HUES64 (cell line): ENCODE data around the gene SCNN1B. TPM values are rescaled to one million over a fixed set of nuclear protein-coding genes. Genes with fewer than 3 reads are reported as not detected.
A peak's percentile ranks its signal among the peaks of the same experiment; 100 is the strongest.
"Not testable (repeated sequence)": the region's sequence is repeated elsewhere in the genome, so short reads cannot be mapped to it uniquely, and the experiment has no call there.

Experiments
- H3K27ac ChIP-seq: 2 replicates; pipeline ENCODE4 v1.7.0; 2013; ENCODE audit warnings: low read depth, low read length, inconsistent platforms
- H3K27me3 ChIP-seq: 2 replicates; pipeline ENCODE4 v1.6.1; 2013; ENCODE audit warnings: mild to moderate bottlenecking, low read length; ENCODE audit not compliant: insufficient read depth
- H3K36me3 ChIP-seq: 2 replicates; pipeline ENCODE4 v1.6.1; 2013; ENCODE audit warnings: mild to moderate bottlenecking, low read length; ENCODE audit not compliant: insufficient read depth
- H3K4me1 ChIP-seq: 2 replicates; pipeline ENCODE4 v1.6.1; 2013; ENCODE audit warnings: mild to moderate bottlenecking, low read length, moderate library complexity; ENCODE audit not compliant: insufficient read depth
- H3K4me3 ChIP-seq: 2 replicates; pipeline ENCODE4 v1.5.1; 2013; ENCODE audit warnings: mild to moderate bottlenecking, low read length, moderate library complexity
- H3K9ac ChIP-seq: 2 replicates; pipeline ENCODE4 v1.6.1; 2013; ENCODE audit warnings: mild to moderate bottlenecking, low read depth, low read length
- H3K9me3 ChIP-seq: 2 replicates; pipeline ENCODE4 v1.6.1; 2013; ENCODE audit warnings: low read depth, low read length; ENCODE audit not compliant: insufficient read depth
- WGBS: fragments of 150-250, 120-280 bp; methylation state at CpG from one replicate; pipeline ENCODE4 v1.1.7; 2013; ENCODE audit warnings: missing lambda C conversion rate; 5-methylcytosine and 5-hydroxymethylcytosine counted together
- polyA plus RNA-seq, 2 experiments: library from polyadenylated mRNA; stranded (reverse); fragments of 50-300 nt; gene quantifications; one replicate each; pipeline ENCODE4 v1.2.3, GENCODE V29; 2013

SCNN1B gene, protein sequence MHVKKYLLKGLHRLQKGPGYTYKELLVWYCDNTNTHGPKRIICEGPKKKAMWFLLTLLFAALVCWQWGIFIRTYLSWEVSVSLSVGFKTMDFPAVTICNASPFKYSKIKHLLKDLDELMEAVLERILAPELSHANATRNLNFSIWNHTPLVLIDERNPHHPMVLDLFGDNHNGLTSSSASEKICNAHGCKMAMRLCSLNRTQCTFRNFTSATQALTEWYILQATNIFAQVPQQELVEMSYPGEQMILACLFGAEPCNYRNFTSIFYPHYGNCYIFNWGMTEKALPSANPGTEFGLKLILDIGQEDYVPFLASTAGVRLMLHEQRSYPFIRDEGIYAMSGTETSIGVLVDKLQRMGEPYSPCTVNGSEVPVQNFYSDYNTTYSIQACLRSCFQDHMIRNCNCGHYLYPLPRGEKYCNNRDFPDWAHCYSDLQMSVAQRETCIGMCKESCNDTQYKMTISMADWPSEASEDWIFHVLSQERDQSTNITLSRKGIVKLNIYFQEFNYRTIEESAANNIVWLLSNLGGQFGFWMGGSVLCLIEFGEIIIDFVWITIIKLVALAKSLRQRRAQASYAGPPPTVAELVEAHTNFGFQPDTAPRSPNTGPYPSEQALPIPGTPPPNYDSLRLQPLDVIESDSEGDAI
- 0.30 TPM for polyA plus RNA-seq (2013, experiment 1 of 2)
- polyA plus RNA-seq (2013, experiment 2 of 2) = 0.19 TPM

DNA sequence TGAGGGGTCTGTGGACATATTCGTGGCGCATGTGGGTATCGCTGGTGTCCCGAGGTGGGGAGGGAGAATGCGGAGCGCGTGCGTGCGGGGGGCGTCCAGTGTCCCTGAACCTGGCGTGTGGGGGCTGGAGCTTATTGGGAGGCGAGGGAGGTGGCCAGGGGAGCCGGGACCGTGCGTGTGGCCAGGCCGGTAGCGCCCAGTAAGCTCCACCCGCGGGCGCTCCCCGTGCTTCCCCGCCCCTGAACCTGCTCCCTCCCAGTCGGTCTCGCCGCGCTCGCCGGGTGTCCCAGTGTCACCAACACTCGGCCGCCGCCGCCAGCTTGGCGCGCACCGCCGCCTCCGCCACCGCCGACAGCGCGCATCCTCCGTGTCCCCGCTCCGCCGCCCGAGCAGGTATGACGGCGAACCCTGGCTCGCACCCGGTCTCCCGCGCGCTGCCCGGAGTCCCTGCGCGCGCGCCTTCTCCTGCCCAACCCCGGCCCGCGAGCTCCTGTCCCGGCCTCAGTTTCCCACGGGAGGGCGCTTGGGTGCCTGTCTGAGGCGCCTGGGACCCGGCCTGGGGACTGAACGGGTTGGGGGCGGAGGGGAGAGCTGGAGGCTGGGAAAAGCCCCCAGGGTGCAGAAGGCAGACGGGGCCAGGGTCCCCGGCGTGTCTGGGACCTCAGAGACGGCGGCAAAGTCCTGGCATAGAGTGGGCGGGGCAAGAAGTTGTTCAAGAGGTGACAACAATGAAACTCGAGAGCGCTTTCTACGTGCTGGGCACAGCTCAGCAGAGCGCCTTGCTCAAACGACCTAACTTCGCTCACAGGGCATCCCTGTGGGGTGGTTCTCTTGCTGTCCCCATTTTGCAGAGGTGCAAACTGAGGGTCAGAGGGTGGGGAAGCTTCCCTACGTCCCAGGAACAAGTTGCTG, at the start of gene SCNN1B:
SCNN1B (plus strand) TSS at position 258 of the 912 bp plus-strand sequence. CDS start 46,298 bp downstream, outside the sequence.
- peak within 1 kb of the TSS; percentile 58 for H3K4me3 ChIP-seq
- no peaks in the 10 kb centered on the region; the same call in 1 of the 2 replicates for H3K4me1 ChIP-seq
- no peaks in the 10 kb centered on the region for H3K36me3 ChIP-seq
- peaks cover 46% of the 10 kb centered on the region for H3K27me3 ChIP-seq
- no peak within 1 kb of the TSS; the same call in 1 of the 2 replicates for H3K9ac ChIP-seq
- H3K27ac ChIP-seq = no peak within 1 kb of the TSS
- WGBS = 3% methylated on average over 81 of the region's 81 CpGs
- no peaks in the 10 kb centered on the region for H3K9me3 ChIP-seq

DNA sequence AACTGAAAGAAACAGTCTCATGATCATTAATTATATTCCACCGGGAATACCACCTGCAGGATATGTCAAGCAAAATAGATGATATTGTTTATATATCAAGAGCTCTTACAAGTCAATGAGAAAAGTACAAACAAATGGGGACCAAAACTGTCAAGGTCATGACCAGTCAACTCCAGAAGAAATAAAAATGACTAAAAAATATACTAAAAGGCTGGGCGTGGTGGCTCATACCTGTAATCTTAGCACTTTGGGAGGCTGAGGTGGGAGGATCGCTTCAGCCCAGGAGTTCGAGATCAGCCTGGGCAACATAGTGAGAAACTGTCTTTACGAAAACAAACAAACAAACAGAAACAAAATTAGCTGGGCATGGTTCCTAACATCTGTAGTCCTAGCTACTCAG, 49.8 kb upstream of the SCNN1B start:
- Histone ChIP-seq H3K36me3 (no peaks in the 10 kb centered on the region), H3K9me3 (peaks cover 3% of the 10 kb centered on the region; the same call in 1 of the 2 replicates), H3K4me1 (no peaks in the 10 kb centered on the region), H3K27ac (no peak overlapping the region), H3K27me3 (no peaks in the 10 kb centered on the region), H3K4me3 (no peak overlapping the region), H3K9ac (no peak overlapping the region)
- whole genome bisulfite sequencing = 96% methylated on average over 4 of the region's 5 CpGs

DNA sequence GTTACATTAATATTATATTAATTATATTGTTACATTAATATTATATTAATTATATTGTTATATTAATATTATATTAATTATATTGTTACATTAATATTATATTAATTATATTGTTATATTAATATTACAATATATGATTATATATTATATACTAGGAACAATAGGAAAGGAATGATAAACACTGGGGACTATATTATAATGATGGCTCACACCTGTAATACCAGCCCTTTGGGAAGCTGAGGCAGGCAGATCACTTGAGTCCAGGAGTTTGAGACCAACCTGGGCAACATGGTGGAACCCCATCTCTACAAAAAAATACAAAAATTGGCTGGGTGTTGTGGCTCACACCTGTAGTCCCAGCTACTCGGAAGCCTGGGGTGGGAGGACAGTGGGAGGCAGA, 48.5 kb upstream of the SCNN1B start:
- WGBS = no CpG with 5 or more reads among the region's 1 CpG
- H3K9me3 ChIP-seq, H3K27me3 ChIP-seq, H3K9ac ChIP-seq, H3K36me3 ChIP-seq, H3K4me3 ChIP-seq, H3K4me1 ChIP-seq, H3K27ac ChIP-seq: not testable (repeated sequence)

DNA sequence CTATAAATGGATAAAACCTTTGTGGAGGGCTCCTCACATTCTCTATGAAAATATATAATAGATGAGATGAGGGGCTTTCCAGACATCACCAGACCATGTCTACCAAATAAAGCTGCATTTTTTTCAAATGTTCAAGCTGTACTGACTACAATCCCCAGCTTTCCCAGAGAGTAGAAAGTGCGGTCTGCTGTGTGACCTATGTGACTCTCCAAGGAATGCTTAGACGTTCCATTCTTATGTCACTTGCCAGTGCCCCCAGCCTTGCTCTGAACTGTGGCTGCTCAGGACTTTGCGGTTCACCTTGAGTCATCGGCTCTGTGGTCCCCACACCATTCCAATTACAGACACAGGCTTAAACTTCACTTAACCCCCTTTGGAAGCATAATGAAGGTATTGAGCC, 47.8 kb upstream of the SCNN1B start:
- H3K36me3 ChIP-seq = no peaks in the 10 kb centered on the region
- H3K4me1 ChIP-seq = no peaks in the 10 kb centered on the region
- no peak overlapping the region for H3K27ac ChIP-seq
- WGBS = 74% methylated on average over 4 of the region's 4 CpGs
- peaks cover 3% of the 10 kb centered on the region; the same call in 1 of the 2 replicates for H3K9me3 ChIP-seq
- no peak overlapping the region for H3K9ac ChIP-seq
- no peaks in the 10 kb centered on the region for H3K27me3 ChIP-seq
- no peak overlapping the region for H3K4me3 ChIP-seq

DNA sequence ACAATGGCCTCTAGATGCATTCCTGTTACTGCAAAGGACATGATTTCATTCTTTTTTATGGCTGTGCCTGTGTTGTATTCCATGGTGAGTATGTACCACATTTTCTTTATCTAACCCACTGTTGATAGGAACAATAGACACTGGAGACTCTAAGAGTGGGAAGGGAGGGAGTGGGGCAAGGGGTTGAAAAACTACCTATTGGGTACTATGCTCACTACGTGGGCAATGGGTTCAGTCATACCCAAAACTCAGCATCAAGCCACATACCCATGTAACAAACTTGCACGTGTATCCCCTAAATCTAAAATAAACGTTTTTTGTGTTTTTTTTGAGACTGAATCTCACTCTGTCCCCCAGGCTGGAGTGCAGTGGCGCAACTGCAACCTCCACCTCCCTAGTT, 47.1 kb upstream of the SCNN1B start:
- Histone ChIP-seq H3K9ac (no peak overlapping the region), H3K4me3 (no peak overlapping the region), H3K27me3 (no peaks in the 10 kb centered on the region), H3K9me3 (peaks cover 1% of the 10 kb centered on the region; the same call in 1 of the 2 replicates), H3K27ac (no peak overlapping the region), H3K36me3 (no peaks in the 10 kb centered on the region), H3K4me1 (no peaks in the 10 kb centered on the region)
- WGBS = 80% methylated on average over 4 of the region's 4 CpGs

DNA sequence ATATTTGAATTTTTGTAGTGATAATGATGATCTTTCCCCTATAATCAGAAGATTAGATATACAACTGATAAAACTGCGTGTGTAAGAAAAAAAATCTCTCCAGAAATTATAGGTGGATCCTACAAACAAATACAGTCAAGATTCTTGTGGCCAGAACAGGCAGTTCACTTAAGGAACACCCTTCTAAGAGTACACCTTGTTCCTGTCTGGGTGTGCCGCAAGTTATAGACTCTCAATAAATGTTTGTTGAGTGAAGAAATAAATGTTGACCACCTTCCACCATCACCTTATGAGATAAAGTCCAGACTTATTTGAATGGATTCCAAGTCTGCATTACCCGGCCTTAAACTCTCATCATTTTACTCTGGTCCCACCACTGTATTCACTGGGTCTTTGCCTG, 45.7 kb upstream of the SCNN1B start:
- H3K36me3 ChIP-seq = no peaks in the 10 kb centered on the region
- H3K4me1 ChIP-seq = no peaks in the 10 kb centered on the region
- H3K4me3 ChIP-seq = no peak overlapping the region
- no peak overlapping the region for H3K9ac ChIP-seq
- 94% methylated on average over 3 of the region's 3 CpGs for WGBS
- no peaks in the 10 kb centered on the region for H3K27me3 ChIP-seq
- no peaks in the 10 kb centered on the region for H3K9me3 ChIP-seq
- H3K27ac ChIP-seq = no peak overlapping the region

DNA sequence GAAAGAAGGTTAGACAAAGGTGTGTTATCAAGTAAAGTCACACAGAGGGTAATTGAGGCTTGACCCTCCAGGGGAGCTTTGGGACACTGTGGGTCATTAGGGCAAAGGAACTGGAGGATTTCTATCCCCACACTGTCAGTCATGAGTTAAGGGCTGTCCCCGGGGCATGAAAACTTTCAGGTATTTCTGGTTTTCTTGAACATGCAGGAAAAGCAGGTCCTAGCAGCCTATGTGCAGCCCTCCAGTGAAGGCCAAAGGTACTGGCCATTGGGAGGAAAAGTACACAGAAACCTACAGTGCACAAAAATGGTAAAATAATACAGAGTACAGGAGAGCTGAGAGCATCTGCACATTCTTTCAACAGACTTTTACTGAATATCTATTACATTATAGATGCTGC, 44.4 kb upstream of the SCNN1B start:
- Histone ChIP-seq H3K4me3 (no peak overlapping the region), H3K27ac (no peak overlapping the region), H3K27me3 (no peaks in the 10 kb centered on the region), H3K9ac (no peak overlapping the region), H3K9me3 (no peaks in the 10 kb centered on the region), H3K4me1 (no peaks in the 10 kb centered on the region), H3K36me3 (no peaks in the 10 kb centered on the region)
- WGBS = 93% methylated on average over 1 of the region's 1 CpG

DNA sequence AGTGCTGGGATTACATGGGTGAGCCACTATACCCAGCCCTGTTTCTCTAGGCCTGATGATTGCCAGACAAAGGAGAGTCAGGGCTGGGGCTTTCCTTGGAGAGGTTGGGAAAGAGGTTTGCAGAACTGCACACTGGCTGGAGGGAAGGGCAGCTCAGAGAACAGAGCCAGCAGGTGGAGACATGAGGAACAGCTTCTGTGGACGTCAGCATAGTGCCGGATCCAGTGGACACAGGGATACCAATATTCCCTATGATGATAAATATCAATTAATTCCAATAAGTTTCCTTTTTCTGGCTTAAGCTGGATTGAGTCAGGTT, 43.2 kb upstream of the SCNN1B start:
- 100% methylated on average over 1 of the region's 2 CpGs for WGBS
- no peak overlapping the region for H3K9ac ChIP-seq

DNA sequence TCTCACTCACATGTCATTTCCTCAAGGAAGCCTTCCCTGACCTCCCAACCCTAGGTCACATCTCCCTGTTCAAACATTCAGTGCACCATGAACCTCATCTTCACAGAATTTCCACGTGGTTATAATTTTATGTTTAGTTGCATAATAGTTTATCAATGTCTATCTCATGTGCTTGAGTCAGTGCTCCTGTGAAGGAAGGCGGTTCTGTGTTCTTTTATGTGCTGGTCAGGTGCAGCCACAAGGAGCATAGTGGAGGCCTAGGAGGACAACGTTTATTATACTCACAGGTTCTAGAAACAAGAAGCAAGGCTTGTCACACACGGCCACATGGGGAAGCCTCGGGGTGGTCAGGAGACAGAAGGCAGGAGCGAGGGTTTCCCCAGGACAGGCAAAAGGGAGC, 34.5 kb upstream of the SCNN1B start:
- H3K4me3 ChIP-seq = no peak overlapping the region
- no peaks in the 10 kb centered on the region for H3K9me3 ChIP-seq
- H3K27me3 ChIP-seq = no peaks in the 10 kb centered on the region
- no peak overlapping the region for H3K27ac ChIP-seq
- H3K9ac ChIP-seq = no peak overlapping the region
- no peaks in the 10 kb centered on the region for H3K36me3 ChIP-seq
- 83% methylated on average over 5 of the region's 6 CpGs for WGBS
- H3K4me1 ChIP-seq = no peaks in the 10 kb centered on the region

More for the DNA sequence above, 43.2 kb upstream of the SCNN1B start:
- no peak overlapping the region for H3K27ac ChIP-seq
- no peak overlapping the region for H3K4me3 ChIP-seq
- no peaks in the 10 kb centered on the region for H3K4me1 ChIP-seq
- H3K9me3 ChIP-seq = no peaks in the 10 kb centered on the region
- H3K36me3 ChIP-seq = no peaks in the 10 kb centered on the region
- H3K27me3 ChIP-seq = no peaks in the 10 kb centered on the region

DNA sequence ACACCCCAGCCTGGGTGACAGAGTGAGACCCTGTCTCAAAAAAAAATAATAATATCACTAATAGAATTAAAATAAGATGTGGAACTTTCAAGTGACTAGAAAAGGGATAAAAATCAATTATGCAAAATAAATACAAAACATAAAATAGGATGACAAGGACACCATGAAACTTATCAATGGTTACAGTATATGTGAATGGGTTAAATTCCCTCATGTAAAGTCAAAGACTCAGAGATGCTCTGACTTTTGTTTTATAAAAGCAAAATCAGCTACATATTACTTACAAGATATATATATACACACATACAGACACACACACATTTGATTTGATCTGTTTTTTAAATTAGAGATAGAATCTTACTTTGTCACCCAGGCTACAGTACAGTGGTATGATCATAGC, 33.5 kb upstream of the SCNN1B start:
- H3K27me3 ChIP-seq = no peaks in the 10 kb centered on the region
- no peaks in the 10 kb centered on the region for H3K36me3 ChIP-seq
- no peaks in the 10 kb centered on the region for H3K4me1 ChIP-seq
- no peak overlapping the region for H3K27ac ChIP-seq
- H3K9ac ChIP-seq = no peak overlapping the region
- H3K9me3 ChIP-seq = no peaks in the 10 kb centered on the region
- no peak overlapping the region for H3K4me3 ChIP-seq
